Measurements from ENCODE around the gene SLC7A6.
A peak's percentile ranks its signal among the peaks of the same experiment; 100 is the strongest.

Gene SLC7A6

GRCh38 chr16:68275611-68276191 lies 11.4 kb downstream of the SLC7A6 start:
- Histone ChIP-seq H2AFZ (ENCODE audit: low read depth, low read length) (no peak overlapping the region), H3K4me1 (ENCODE audit: insufficient read depth, low read length) (peaks cover 63% of the 10 kb centered on the region), H4K20me1 (ENCODE audit: insufficient read depth, low read length) (peaks cover 47% of the 10 kb centered on the region), H3K36me3 (ENCODE audit: insufficient read depth, low read length) (peaks cover 61% of the 10 kb centered on the region), H3K9me3 (ENCODE audit: insufficient read depth, low read length, severe bottlenecking) (no peaks in the 10 kb centered on the region), H3K27me3 (ENCODE audit: insufficient read depth, low read length, poor library complexity) (no peaks in the 10 kb centered on the region), H3K79me2 (ENCODE audit: insufficient read depth, low read length) (peaks cover 83% of the 10 kb centered on the region), H3K4me3 (ENCODE audit: low read depth in 1 of 2, low read length in 2 of 2) (peak overlapping the region in 1 of 2 experiments; percentile 19; a peak in 1 of 4 replicates), H3K4me2 (ENCODE audit: insufficient read depth, low read length) (peak overlapping the region; percentile 48), H3K27ac (ENCODE audit: low read length) (peak overlapping the region; percentile 81), H3K9ac (ENCODE audit: low read depth, low read length) (peak overlapping the region; percentile 36)
- DNase-seq = peak; percentile 86
- ATAC-seq (ENCODE audit: insufficient read depth, low read depth) = peak; percentile 94
- TF ChIP-seq CTCF (IDR thresholded peaks at IDR 0.05; ENCODE audit: borderline replicate concordance, extremely low read depth, low read length, poor library complexity, severe bottlenecking) (no peak), EZH2 (IDR thresholded peaks at IDR 0.05; ENCODE audit: borderline replicate concordance, low read depth, low read length, severe bottlenecking) (no peak)

GRCh38 chr16:68276223-68276622 lies 11.9 kb downstream of the SLC7A6 start:
- DNase-seq (no peak), ATAC-seq (ENCODE audit: insufficient read depth, low read depth) (no peak)
- no peak overlapping the region for H2AFZ ChIP-seq (ENCODE audit: low read depth, low read length)
- H3K4me1 ChIP-seq (ENCODE audit: insufficient read depth, low read length) = peaks cover 57% of the 10 kb centered on the region
- H3K27ac ChIP-seq (ENCODE audit: low read length) = peak overlapping the region; percentile 81
- H3K9ac ChIP-seq (ENCODE audit: low read depth, low read length) = peak overlapping the region; percentile 36
- TF ChIP-seq CTCF (IDR thresholded peaks at IDR 0.05; ENCODE audit: borderline replicate concordance, extremely low read depth, low read length, poor library complexity, severe bottlenecking) (no peak), EZH2 (IDR thresholded peaks at IDR 0.05; ENCODE audit: borderline replicate concordance, low read depth, low read length, severe bottlenecking) (no peak)
- peak overlapping the region in 1 of 2 experiments; percentile 19; a peak in 2 of 4 replicates for H3K4me3 ChIP-seq (ENCODE audit: low read depth in 1 of 2, low read length in 2 of 2)
- H3K9me3 ChIP-seq (ENCODE audit: insufficient read depth, low read length, severe bottlenecking) = no peaks in the 10 kb centered on the region
- H3K27me3 ChIP-seq (ENCODE audit: insufficient read depth, low read length, poor library complexity) = no peaks in the 10 kb centered on the region
- peak overlapping the region; percentile 48 for H3K4me2 ChIP-seq (ENCODE audit: insufficient read depth, low read length)
- H3K79me2 ChIP-seq (ENCODE audit: insufficient read depth, low read length) = peaks cover 83% of the 10 kb centered on the region
- H4K20me1 ChIP-seq (ENCODE audit: insufficient read depth, low read length) = peaks cover 43% of the 10 kb centered on the region
- H3K36me3 ChIP-seq (ENCODE audit: insufficient read depth, low read length) = peaks cover 60% of the 10 kb centered on the region

GRCh38 chr16:68279726-68280558 lies 15.6 kb downstream of the SLC7A6 start:
- no peak for ATAC-seq (ENCODE audit: insufficient read depth, low read depth)
- Histone ChIP-seq H3K4me3 (ENCODE audit: low read depth in 1 of 2, low read length in 2 of 2) (no peak overlapping the region), H3K36me3 (ENCODE audit: insufficient read depth, low read length) (peaks cover 61% of the 10 kb centered on the region), H2AFZ (ENCODE audit: low read depth, low read length) (no peak overlapping the region), H3K4me2 (ENCODE audit: insufficient read depth, low read length) (no peak overlapping the region), H4K20me1 (ENCODE audit: insufficient read depth, low read length) (peaks cover 20% of the 10 kb centered on the region), H3K4me1 (ENCODE audit: insufficient read depth, low read length) (peaks cover 40% of the 10 kb centered on the region), H3K9me3 (ENCODE audit: insufficient read depth, low read length, severe bottlenecking) (no peaks in the 10 kb centered on the region), H3K27ac (ENCODE audit: low read length) (no peak overlapping the region), H3K79me2 (ENCODE audit: insufficient read depth, low read length) (peaks cover 82% of the 10 kb centered on the region), H3K9ac (ENCODE audit: low read depth, low read length) (no peak overlapping the region), H3K27me3 (ENCODE audit: insufficient read depth, low read length, poor library complexity) (no peaks in the 10 kb centered on the region)
- DNase-seq = no peak
- TF ChIP-seq EZH2 (IDR thresholded peaks at IDR 0.05; ENCODE audit: borderline replicate concordance, low read depth, low read length, severe bottlenecking) = no peak
- no peak for TF ChIP-seq CTCF (IDR thresholded peaks at IDR 0.05; ENCODE audit: borderline replicate concordance, extremely low read depth, low read length, poor library complexity, severe bottlenecking)

All from DND-41 (cell line).